Activated T-cell treated with anti-CD3 and anti-CD28 coated beads, Interleukin-2, amount 50 U/mL, for 48 hours (primary cell): Measurements from ENCODE around the gene DIAPH1.
A peak's percentile ranks its signal among the peaks of the same experiment; 100 is the strongest.

ENCODE experiments used
- DNase-seq, 2 experiments: peaks; one replicate each; pipeline ENCODE4 v3.0.0-alpha.2; 2020

Gene DIAPH1

GRCh38 chr5:141560151-141560550, 58.6 kb downstream of the DIAPH1 start:
- DNase-seq, result no peak

GRCh38 chr5:141559461-141559860, 59.3 kb downstream of the DIAPH1 start:
- no peak for DNase-seq

GRCh38 chr5:141558150-141558549, 60.6 kb downstream of the DIAPH1 start:
- DNase-seq, result no peak

GRCh38 chr5:141557681-141558136, 61.1 kb downstream of the DIAPH1 start:
- DNase-seq, result peak; percentile 80 to 82

DNA sequence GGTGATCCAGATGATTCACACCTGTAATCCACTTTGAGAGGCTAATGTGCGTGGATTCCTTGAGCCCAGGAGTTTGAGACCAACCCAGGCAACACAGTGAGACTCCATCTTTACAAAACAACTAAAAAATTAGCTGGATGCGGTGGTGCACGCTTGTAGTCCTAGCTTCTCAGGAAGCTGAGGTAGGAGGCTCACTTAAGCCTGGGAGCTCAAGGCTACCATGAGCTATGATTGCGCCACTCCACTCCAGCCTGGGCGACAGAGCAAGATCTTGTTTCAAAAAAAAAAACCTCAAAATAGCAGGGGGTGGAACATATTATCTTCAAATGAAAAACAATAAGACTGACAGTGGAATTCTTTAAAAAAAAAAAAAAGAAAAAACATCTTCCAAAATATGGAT, 70.9 kb downstream of the DIAPH1 start:
- DNase-seq, result no peak

GRCh38 chr5:141547488-141547887, 71.3 kb downstream of the DIAPH1 start:
- DNase-seq, result no peak

DNA sequence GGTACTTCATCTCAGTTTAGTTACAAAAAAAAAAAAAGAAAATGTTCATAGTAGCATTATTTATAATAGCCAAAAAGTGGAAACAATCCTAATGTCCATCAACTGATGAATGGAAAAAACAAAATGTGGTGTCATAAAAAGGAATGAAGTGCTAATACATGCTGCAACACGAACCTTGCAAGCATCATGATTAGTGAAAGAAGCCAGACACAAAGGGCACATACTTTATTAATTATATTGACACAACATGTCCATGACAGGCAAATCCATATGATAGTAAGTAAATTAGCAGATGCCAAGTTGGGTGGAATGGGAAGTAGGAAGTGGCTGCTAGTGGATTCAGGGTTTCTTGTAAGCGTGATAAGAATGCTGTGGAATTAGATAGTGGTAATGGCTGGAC, 75.7 kb downstream of the DIAPH1 start:
- no peak for DNase-seq

DNA sequence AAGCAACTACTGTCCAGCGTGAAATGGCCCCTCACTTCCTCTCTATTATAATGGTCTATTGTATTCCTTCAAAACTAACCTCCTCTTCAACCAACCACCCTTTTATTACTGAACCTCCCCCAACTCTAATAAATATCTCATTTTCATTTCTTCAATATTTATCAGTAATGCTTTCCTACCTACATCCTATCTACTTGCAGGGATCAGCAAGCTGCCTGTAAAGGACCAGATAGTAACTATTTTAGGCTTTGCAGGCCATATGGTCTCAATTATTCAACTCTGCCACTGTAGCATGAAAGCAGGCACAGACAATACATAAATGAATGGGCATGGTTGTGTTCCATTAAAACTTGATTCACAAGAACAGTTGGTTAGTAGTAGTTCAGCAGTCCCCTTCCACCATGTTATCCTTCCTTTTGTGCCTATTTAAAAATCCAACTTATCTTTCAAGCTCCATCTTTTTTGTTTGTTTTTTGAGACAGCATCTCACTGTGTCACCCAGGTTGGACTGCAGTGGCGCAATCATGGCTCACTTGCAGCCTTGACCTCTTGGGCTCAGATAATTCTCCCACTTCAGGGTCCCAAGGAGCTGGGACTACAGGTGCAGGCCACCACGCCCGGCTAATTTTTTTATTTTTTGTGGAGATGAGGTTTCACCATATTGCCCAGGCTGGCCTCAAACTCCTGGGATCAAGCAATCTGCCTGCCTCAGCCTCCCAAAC, 84.1 kb downstream of the DIAPH1 start:
- DNase-seq, result no peak

DNA sequence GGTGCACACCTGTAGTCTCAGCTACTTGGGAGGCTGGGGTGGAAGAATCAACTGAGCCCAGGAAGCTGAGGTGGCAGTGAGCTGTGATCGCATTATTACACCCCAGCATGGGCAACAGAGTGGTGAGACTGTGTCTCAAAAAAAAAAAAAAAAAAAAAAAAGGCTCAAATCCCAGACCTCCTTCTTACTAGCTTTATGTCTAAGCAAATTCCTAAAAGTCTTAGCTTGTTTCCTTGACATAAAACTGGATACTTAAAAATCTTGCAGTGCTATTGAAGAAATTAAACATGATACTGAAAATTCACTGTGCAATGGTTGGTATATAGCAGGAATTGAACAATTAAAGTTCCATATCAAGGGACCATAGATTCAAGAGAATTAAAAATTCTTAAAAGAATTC, 84.9 kb downstream of the DIAPH1 start:
- no peak for DNase-seq

- no peak for DNase-seq
Measured at GRCh38 chr5:141532726-141533125, 86.1 kb downstream of the DIAPH1 start.

DNA sequence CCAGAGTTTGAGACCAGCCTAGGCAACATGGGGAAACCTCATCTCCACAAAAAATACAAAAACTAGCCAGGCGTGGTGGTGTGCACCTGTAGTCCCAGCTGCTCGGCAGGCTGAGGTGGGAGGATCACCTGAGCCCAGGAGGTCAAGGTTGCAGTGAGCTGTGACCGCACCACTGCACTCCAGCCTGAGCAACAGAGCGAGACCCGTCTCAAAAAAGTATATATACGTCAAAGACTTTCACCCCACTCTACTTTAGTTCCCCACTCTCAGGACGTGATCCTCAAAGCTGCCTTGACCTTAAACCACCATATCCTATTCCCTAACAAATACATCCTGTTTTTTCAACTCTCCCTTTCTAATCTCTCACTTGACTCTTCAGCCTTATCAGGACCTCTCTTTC, 88.9 kb downstream of the DIAPH1 start:
- DNase-seq, result no peak

GRCh38 chr5:141529002-141529401, 89.8 kb downstream of the DIAPH1 start:
- DNase-seq, result no peak

DNA sequence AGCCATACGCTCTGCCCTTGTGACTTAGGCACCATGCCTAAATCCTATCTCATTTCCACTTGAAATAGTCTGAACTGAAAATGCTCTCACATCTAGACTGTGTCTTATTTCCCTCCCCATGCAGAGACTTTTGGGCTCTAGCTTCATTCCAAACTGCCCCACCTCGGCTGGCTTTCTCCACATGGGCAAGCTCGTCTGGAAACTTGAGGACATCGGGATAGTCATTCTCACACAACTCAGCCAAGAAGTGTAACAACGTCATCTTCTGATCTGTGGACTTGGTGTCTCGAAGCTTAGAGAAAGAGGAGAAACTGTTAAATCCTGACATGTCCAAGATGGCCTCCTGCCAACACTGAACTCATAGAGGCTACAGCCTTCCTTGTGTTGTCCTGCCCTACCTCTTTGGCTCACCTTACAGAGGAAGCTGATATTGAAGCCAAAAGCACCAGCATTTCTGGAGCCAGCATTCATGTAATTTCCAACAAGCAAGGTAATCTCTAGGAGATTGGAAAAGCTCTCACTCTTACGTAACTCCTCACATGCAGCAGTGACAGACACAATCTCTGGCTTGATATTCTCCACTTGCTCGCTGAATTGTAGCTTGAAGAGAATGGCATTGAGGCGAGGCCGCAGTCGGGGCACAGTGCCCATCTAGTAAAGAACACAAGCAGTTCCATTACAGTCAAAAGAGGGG, 90.4 kb downstream of the DIAPH1 start:
- DNase-seq, result no peak

DNA sequence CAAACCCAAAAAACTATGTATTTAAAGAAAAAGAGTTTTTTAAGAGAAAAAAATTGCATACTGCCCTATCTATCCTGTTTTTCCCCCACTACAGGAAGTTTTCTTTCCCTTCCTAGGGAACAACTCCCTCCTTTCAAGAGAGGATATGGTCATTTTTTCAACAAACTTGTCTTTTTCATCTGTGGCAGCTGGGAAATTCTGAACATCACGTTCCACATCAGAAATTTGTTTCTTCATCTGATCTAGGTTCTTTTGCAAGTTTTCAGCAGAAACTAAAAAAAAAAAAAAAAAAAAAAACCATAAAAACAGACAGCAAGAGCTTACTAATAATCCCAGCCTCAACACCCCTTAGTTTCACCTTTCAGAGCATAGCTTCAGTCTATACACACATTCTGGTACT, 91.4 kb downstream of the DIAPH1 start:
- DNase-seq, result no peak

GRCh38 chr5:141525653-141526052, 93.1 kb downstream of the DIAPH1 start:
- DNase-seq, result no peak

DNA sequence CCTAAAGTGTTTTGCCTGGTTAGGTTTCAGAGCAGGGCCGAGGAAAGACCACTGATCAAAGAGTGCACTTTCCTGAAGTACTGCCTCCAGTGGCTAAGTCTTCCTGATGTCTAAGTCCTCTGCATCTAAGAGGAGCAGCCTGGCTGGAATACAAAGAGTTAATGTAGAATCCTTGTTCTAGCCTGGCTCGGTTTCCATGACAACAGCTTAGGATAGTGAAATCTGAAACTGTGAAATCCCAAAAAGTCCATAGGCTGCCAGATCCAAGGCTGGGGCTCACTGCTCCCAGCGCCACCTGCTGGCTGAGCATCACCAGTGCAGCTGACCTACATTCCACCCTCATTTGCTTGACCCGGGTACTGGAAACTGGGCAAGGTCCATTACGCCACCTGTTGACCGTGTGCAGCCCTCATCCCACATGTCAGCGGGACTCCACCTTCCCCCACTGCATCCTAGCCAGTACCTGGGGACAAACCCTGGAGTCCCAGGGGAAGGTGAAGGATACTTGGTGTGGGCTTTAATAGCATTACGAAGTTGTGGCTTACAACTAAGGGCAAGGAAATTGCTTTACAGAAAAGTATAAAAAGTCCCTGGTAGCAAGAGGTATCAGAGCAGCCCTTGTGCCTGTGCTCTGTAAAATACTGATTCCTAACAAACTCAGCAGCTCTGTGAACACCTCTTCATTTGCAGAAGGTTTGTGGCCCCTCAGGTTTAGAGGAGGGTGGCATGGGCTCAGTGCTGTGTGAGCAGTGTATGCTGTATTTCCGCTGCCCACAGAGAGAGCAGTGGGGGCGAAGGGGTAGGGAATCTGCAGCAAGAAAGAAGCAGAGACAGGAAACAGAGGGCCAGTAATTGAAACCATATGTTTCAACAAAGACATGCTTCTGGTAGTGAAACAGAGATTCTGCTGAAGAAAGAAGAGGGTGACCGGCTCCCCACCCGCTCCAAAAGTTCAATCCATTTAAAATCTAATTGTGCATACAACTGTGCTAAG, 93.9 kb downstream of the DIAPH1 start:
- peak; percentile 61 to 67 for DNase-seq

GRCh38 chr5:141523991-141524390, 94.8 kb downstream of the DIAPH1 start:
- DNase-seq, result no peak

- no peak for DNase-seq
Measured at GRCh38 chr5:141522301-141522700, 96.5 kb downstream of the DIAPH1 start.

DNA sequence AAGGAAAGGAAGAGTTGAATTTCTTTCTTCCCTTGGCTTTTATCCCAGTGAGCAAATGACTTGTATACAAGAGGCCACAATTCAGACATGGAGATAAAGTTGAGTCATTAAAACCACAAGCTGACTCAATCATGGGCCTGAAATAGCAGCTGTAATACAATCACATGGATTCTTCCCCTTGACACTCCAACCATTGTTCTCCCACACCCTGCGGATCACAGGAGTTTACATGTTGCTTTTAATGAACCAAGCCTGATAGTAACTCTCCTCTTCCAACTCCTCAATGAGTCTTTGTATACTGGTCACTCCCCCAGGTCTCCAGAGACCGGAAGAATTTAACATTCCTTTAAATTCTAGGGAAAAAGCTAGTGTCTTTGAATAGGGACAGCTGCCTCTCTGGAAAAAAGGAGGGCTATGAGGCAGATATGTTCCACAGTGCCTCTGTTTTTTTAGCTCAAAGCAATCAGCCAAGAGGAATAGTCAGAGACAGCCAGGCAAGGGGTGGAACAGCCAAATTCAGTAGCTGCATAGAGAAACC, 97.5 kb downstream of the DIAPH1 start:
- DNase-seq, result peak in 1 of 2 experiments; percentile 7

- DNase-seq, result no peak
Measured at GRCh38 chr5:141519605-141520565, 98.9 kb downstream of the DIAPH1 start.

DNA sequence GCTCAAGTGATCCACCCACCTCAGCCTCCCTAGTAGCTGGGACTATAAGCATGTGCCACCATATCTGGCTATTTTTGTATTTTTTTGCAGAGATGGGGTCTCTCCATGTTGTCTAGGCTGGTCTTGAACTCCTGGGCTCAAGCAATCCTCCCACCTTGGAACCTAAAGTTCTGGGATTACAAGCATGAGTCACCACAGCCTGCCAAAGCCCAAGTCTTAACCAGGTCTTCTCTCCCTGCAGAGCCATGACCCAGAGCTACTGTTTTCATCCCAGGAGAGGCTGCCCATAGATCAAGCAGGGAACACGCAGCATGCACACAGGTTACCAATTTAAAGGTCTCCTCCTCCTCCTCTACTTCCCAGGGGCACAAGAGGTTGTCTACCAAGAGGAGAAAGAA, 100.2 kb downstream of the DIAPH1 start:
- DNase-seq, result no peak
